Stimulated activated CD4-positive, alpha-beta T cell treated with anti-CD3 and anti-CD28 coated beads, Interleukin-4, amount 100 ng/mL, for 24 hours (primary cell): ENCODE results near the gene ZFP82.

ENCODE experiments used
- DNase-seq: peaks from one replicate; pipeline ENCODE4 v3.0.0-alpha.2; 2020

ZFP82 gene

DNA sequence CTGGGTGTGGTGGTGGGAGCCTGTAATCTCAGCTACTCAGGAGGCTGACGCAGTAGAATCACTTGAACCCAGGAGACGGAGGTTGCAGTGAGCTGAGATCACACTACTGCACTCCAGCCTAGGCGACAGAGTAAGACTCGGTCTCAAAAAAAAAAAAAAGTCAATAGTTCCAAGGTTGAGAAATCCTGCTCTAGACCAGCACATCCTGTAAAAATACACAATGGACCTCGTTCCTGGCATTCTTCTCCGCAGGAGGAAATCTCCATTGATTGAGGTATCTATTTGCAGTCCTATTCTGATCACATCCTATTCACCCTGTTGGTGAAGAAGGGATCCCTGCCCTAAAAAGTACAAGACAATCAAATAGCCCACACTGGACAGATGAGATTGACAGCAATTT is 54.6 kb downstream of the ZFP82 start:
- no peak for DNase-seq
